ENCODE measurements around the gene HARBI1.

DNA sequence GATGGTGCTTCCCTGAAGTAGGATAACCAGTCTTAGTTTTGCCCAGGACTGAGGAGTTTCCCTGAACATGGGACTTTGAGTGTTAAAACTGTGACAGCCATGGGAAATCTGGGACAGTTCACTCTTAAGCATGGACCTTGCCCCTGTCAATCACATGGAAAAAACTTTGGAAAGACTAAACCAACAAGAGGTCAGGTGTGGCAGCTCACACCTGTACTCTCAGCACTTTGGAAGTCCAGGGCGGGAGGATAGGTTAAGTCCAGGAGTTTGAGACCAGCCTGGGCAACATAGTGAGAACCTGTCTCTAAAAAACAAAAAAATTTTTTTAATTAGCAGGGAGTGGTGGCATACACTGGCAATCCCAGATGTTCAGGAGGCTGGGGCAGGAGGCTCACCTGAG is 19.9 kb downstream of the HARBI1 start:
- no peak for TF ChIP-seq CTCF (IDR thresholded peaks at IDR 0.05)
- no peak for TF ChIP-seq POLR2A (IDR thresholded peaks at IDR 0.05)
- TF ChIP-seq POLR2AphosphoS5 (IDR thresholded peaks at IDR 0.05) = no peak

Data from breast epithelium (tissue), 3 donors.